Natural killer cell (primary cell): ENCODE measurements around the gene MAMDC4. TPM values are rescaled to one million over a fixed set of nuclear protein-coding genes. Genes with fewer than 3 reads are reported as not detected.
"Not testable (repeated sequence)": the region's sequence is repeated elsewhere in the genome, so short reads cannot be mapped to it uniquely, and the experiment has no call there.

Experiments
- ATAC-seq, 3 donors: fragments of 150-1000 bp in 2 of 3; fragments of 200-7000 bp in 1 of 3; cut with Tn5 transposase; 1 replicate in 1 of 3; 2 replicates in 2 of 3; pipeline ENCODE4 v1.10.0; 2021; ENCODE audit warnings: mild to moderate bottlenecking in 2 of 3, moderate library complexity in 2 of 3
- DNase-seq, 2 donors: peaks; one replicate each; pipeline versions ENCODE4 v3.0.0 to v3.0.0-alpha.2; 2013 to 2021; ENCODE audit warnings: mixed read lengths in 1 of 2
- H3K27ac ChIP-seq: one replicate; pipeline ENCODE4 v1.5.1; 2013; ENCODE audit warnings: mild to moderate bottlenecking, low read length
- H3K27me3 ChIP-seq: one replicate; pipeline ENCODE4 v1.6.1; 2013; ENCODE audit warnings: low read length; ENCODE audit not compliant: control insufficient read depth, insufficient read depth
- H3K36me3 ChIP-seq: one replicate; pipeline ENCODE4 v1.6.1; 2013; ENCODE audit warnings: low read length; ENCODE audit not compliant: control insufficient read depth, insufficient read depth
- H3K4me1 ChIP-seq: one replicate; pipeline ENCODE4 v1.6.1; 2013; ENCODE audit warnings: low read length; ENCODE audit not compliant: control insufficient read depth, insufficient read depth
- H3K4me3 ChIP-seq: one replicate; pipeline ENCODE4 v1.5.1; 2013; ENCODE audit warnings: low read length
- H3K9me3 ChIP-seq: one replicate; pipeline ENCODE4 v1.6.1; 2013; ENCODE audit warnings: low read length; ENCODE audit not compliant: control insufficient read depth, insufficient read depth
- H3K27ac Mint-ChIP-seq, 2 donors: one replicate each; pipeline ENCODE4 v1.8.0; 2022; ENCODE audit warnings: mild to moderate bottlenecking in 2 of 2, mixed read lengths in 2 of 2, moderate library complexity in 1 of 2
- H3K27me3 Mint-ChIP-seq, 2 donors: one replicate each; pipeline ENCODE4 v1.8.0; 2022; ENCODE audit warnings: low read depth in 2 of 2, mixed read lengths in 2 of 2
- H3K36me3 Mint-ChIP-seq: one replicate; pipeline ENCODE4 v1.8.0; 2022; ENCODE audit warnings: mixed read lengths
- H3K4me1 Mint-ChIP-seq, 2 donors: one replicate each; pipeline ENCODE4 v1.8.0; 2022; ENCODE audit warnings: mixed read lengths in 2 of 2
- H3K4me3 Mint-ChIP-seq: one replicate; pipeline ENCODE4 v1.8.0; 2022; ENCODE audit warnings: mild to moderate bottlenecking, moderate library complexity, mixed read lengths
- H3K9me3 Mint-ChIP-seq, 2 donors: one replicate each; pipeline ENCODE4 v1.8.0; 2022; ENCODE audit warnings: mixed read lengths in 2 of 2
- WGBS: methylation state at CpG from one replicate; pipeline ENCODE4 v1.1.7; 2013; ENCODE audit warnings: missing lambda C conversion rate; ENCODE audit not compliant: insufficient coverage; 5-methylcytosine and 5-hydroxymethylcytosine counted together
- intact Hi-C: fragments of 100-400 bp; cut with micrococcal nuclease; formaldehyde crosslinking; loops from one replicate; pipeline ENCODE4 v1.14.2; 2022
- total RNA-seq, 4 donors: library from RNA; stranded (reverse); fragments of 120-200 nt in 1 of 4; gene quantifications; one replicate each; pipeline versions ENCODE4 v1.2.3 to v1.2.4, GENCODE V29; 2013 to 2022
- TF ChIP-seq, protein P1 (sequence below): fragments of 200-600 bp; IDR thresholded peaks from one replicate; pipeline ENCODE4 v1.8.0; 2022; ENCODE audit warnings: antibody characterized with exemption

MAMDC4 gene
- total RNA-seq, 3 donors from 2014 or later (not counting 1 experiment from before 2014, with no cell fraction given) = 4.6 to 6.5 (median 5.8) TPM

DNA sequence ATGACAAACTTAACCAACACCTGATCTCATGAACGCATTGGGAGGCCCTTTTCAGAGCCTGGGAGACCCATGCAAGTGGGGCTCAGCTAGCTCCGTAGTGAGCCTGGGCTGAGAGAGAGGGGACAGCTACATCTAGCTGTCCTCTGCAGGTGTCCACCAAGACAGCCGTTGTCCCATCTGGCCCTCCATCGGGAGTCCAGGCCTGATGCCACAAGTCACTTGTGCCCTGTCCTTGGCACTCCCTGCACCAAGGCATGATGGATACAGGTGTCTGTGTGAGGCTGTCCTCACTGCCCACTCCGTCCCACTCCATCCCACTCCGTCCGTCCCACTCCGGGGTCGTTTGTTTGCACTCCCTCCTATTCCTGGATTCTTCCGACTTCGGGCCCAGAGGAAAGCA, 16.5 kb downstream of the MAMDC4 start:
- Mint-ChIP-seq H3K27ac (no peak overlapping the region), H3K9me3 (no peaks in the 10 kb centered on the region), H3K36me3 (no peaks in the 10 kb centered on the region), H3K4me1 (peaks cover 12 to 14% of the 10 kb centered on the region in 2 donors), H3K4me3 (peak overlapping the region; percentile 52), H3K27me3 (no peaks in the 10 kb centered on the region)
- Histone ChIP-seq H3K4me1 (peaks cover 20% of the 10 kb centered on the region), H3K9me3 (no peaks in the 10 kb centered on the region), H3K4me3 (no peak overlapping the region), H3K27me3 (no peaks in the 10 kb centered on the region), H3K36me3 (peaks cover 6% of the 10 kb centered on the region), H3K27ac (no peak overlapping the region)
- TF ChIP-seq, protein P1, sequence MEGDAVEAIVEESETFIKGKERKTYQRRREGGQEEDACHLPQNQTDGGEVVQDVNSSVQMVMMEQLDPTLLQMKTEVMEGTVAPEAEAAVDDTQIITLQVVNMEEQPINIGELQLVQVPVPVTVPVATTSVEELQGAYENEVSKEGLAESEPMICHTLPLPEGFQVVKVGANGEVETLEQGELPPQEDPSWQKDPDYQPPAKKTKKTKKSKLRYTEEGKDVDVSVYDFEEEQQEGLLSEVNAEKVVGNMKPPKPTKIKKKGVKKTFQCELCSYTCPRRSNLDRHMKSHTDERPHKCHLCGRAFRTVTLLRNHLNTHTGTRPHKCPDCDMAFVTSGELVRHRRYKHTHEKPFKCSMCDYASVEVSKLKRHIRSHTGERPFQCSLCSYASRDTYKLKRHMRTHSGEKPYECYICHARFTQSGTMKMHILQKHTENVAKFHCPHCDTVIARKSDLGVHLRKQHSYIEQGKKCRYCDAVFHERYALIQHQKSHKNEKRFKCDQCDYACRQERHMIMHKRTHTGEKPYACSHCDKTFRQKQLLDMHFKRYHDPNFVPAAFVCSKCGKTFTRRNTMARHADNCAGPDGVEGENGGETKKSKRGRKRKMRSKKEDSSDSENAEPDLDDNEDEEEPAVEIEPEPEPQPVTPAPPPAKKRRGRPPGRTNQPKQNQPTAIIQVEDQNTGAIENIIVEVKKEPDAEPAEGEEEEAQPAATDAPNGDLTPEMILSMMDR = no peak
- ATAC-seq (no peak), DNase-seq (no peak)
- intact Hi-C loops = no loop called here
- WGBS = 98% methylated on average over 11 of the region's 11 CpGs

DNA sequence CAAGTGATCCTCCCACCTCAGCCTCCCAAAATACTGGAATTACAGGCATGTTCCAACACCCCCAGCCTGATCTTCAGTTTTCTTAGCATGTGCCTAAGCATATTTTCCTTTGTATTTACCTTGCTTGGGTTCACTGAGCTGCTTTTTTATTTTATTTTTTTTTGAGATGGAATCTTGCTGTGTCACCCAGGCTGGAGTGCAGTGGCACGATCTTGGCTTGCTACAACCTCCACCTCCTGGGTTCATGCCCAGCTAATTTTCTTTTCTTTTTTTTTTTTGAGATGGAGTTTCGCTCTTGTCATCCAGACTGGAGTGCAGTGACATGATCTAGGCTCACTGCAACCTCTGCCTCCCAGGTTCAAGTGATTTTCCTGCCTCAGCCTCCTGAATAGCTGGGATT, 17.5 kb downstream of the MAMDC4 start:
- H3K27ac Mint-ChIP-seq = peak overlapping the region in 1 of 2 donors; percentile 22
- peak overlapping the region; percentile 35 for H3K4me3 Mint-ChIP-seq
- H3K36me3 ChIP-seq, H3K27ac ChIP-seq, H3K9me3 Mint-ChIP-seq, intact Hi-C loops, ATAC-seq, H3K9me3 ChIP-seq, H3K36me3 Mint-ChIP-seq, H3K4me1 Mint-ChIP-seq, DNase-seq, H3K27me3 Mint-ChIP-seq, H3K4me3 ChIP-seq, H3K27me3 ChIP-seq: not testable (repeated sequence)
- H3K4me1 ChIP-seq = peaks cover 18% of the 10 kb centered on the region
- 82% methylated on average over 2 of the region's 2 CpGs for WGBS

DNA sequence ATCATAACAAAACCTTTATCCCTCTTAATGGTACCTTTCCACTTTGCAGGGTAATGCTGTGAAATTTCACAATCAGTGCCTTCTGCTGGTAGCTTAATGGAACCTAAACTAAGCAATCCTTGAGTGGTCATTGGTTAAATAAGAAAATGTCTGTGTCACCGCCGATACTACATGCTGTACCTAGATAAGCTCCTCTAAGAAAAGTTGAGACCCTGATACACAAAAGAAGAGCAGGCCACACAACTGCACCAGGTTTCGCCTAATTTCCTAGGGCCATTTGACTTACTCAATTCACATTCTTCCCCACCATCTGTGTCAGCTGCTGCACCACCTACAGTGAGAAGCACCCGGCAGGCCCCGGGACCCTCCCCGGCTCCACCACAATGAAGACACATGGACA, 23.0 kb downstream of the MAMDC4 start:
- TF ChIP-seq, protein P1 = no peak

DNA sequence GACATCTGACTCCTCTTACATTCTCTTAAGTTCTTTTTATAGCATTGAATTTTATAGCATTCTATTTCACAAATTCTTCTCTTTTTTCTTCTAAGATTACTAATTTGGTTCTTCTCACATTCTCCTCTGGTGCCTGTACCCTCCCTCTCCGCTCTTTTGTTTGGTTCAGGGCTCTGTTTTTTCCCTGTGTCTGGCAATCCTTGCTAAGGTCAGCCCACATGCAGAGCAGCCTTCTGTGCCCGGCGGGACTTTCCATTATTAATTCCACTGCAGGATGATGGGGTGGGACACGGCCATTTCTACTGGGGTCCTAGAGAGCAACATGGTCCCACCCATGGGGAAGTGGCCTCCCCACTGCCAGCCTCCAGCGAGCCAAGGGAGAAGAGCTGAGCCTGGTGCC, 24.3 kb downstream of the MAMDC4 start:
- Mint-ChIP-seq H3K27ac (no peak overlapping the region), H3K4me3 (no peak overlapping the region), H3K36me3 (no peaks in the 10 kb centered on the region), H3K4me1 (peaks cover 0 to 8% of the 10 kb centered on the region in 2 donors), H3K27me3 (no peaks in the 10 kb centered on the region), H3K9me3 (no peaks in the 10 kb centered on the region)
- ATAC-seq (no peak), DNase-seq (no peak)
- H3K4me3 ChIP-seq = no peak overlapping the region
- no peaks in the 10 kb centered on the region for H3K36me3 ChIP-seq
- no peaks in the 10 kb centered on the region for H3K27me3 ChIP-seq
- no peak overlapping the region for H3K27ac ChIP-seq
- WGBS = 89% methylated on average over 5 of the region's 5 CpGs
- H3K9me3 ChIP-seq = no peaks in the 10 kb centered on the region
- intact Hi-C loops = no loop called here
- peaks cover 12% of the 10 kb centered on the region for H3K4me1 ChIP-seq
- TF ChIP-seq, protein P1 = no peak

More for the DNA sequence above, 23.0 kb downstream of the MAMDC4 start:
- WGBS = 94% methylated on average over 6 of the region's 6 CpGs
- H3K27me3 Mint-ChIP-seq = no peaks in the 10 kb centered on the region
- ATAC-seq (no peak), DNase-seq (no peak)
- H3K4me3 ChIP-seq = no peak overlapping the region
- intact Hi-C loops = no loop called here
- H3K27me3 ChIP-seq = no peaks in the 10 kb centered on the region
- H3K27ac Mint-ChIP-seq = no peak overlapping the region
- peaks cover 0 to under 1% of the 10 kb centered on the region in 2 donors for H3K4me1 Mint-ChIP-seq
- H3K4me1 ChIP-seq = no peaks in the 10 kb centered on the region
- H3K4me3 Mint-ChIP-seq = no peak overlapping the region
- no peaks in the 10 kb centered on the region for H3K9me3 ChIP-seq
- no peaks in the 10 kb centered on the region for H3K36me3 ChIP-seq
- H3K27ac ChIP-seq = no peak overlapping the region
- no peaks in the 10 kb centered on the region for H3K9me3 Mint-ChIP-seq
- no peaks in the 10 kb centered on the region for H3K36me3 Mint-ChIP-seq
